CD14-positive monocyte (primary cell): ENCODE results near the gene FOXP1. TPM values are rescaled to one million over a fixed set of nuclear protein-coding genes. Genes with fewer than 3 reads are reported as not detected.

Experiments used
- DNase-seq, 3 donors: peaks; one replicate each; pipeline ENCODE4 v3.0.0-alpha.2; 2011 to 2022
- H2AFZ ChIP-seq: 2 replicates; pipeline ENCODE4 v1.6.0; 2012; ENCODE audit warnings: mild to moderate bottlenecking, low read depth, low read length, inconsistent platforms; ENCODE audit not compliant: insufficient read depth, poor library complexity, severe bottlenecking
- H3K27ac ChIP-seq, 2 donors: 1 replicate in 1 of 2; 2 replicates in 1 of 2; pipeline ENCODE4 v1.5.1; 2012 to 2013; ENCODE audit warnings: low read length in 2 of 2, control low read depth in 1 of 2, inconsistent platforms in 1 of 2, low read depth in 1 of 2, mild to moderate bottlenecking in 1 of 2
- H3K27me3 ChIP-seq, 2 donors: one replicate each; pipeline versions ENCODE4 v1.6.0 to v1.6.1; 2011 to 2013; ENCODE audit warnings: low read length in 2 of 2; ENCODE audit not compliant: control insufficient read depth in 2 of 2, insufficient read depth in 2 of 2
- H3K36me3 ChIP-seq, 2 donors: replicated peaks in 1 of 2; 1 replicate in 1 of 2; 2 replicates in 1 of 2; pipeline versions ENCODE4 v1.5.1 to v1.6.1; 2012 to 2013; ENCODE audit warnings: low read length in 2 of 2, control low read depth in 1 of 2, inconsistent platforms in 1 of 2, mild to moderate bottlenecking in 1 of 2; ENCODE audit not compliant: insufficient read depth in 2 of 2, control insufficient read depth in 1 of 2
- H3K4me1 ChIP-seq, 2 donors: 1 replicate in 1 of 2; 2 replicates in 1 of 2; pipeline versions ENCODE4 v1.5.1 to v1.6.1; 2012 to 2013; ENCODE audit warnings: low read length in 2 of 2, control low read depth in 1 of 2, inconsistent platforms in 1 of 2, mild to moderate bottlenecking in 1 of 2, moderate library complexity in 1 of 2; ENCODE audit not compliant: insufficient read depth in 2 of 2, control insufficient read depth in 1 of 2
- H3K4me2 ChIP-seq: replicated peaks from 2 replicates; pipeline ENCODE3; 2012; ENCODE audit warnings: low read length, moderate library complexity, mild to moderate bottlenecking; ENCODE audit not compliant: poor library complexity, severe bottlenecking; ENCODE audit errors: extremely low read depth
- H3K4me3 ChIP-seq, 3 experiments: fragments of 200-600 bp in 1 of 3; sonication (generic) in 1 of 3; replicated peaks in 1 of 3; 1 replicate in 2 of 3; 2 replicates in 1 of 3; pipeline ENCODE4 v1.5.1; 2011 to 2013; ENCODE audit warnings: low read length in 3 of 3, mild to moderate bottlenecking in 3 of 3, control low read depth in 2 of 3, low read depth in 2 of 3, inconsistent platforms in 1 of 3, moderate library complexity in 1 of 3
- H3K79me2 ChIP-seq: 2 replicates; pipeline ENCODE4 v1.6.0; 2012; ENCODE audit warnings: mild to moderate bottlenecking, control low read depth, inconsistent platforms, low read length, moderate library complexity; ENCODE audit not compliant: insufficient read depth
- H3K9ac ChIP-seq: 2 replicates; pipeline ENCODE4 v1.6.0; 2017; ENCODE audit warnings: low read length, mild to moderate bottlenecking; ENCODE audit not compliant: insufficient read depth, poor library complexity, severe bottlenecking
- H3K9me3 ChIP-seq, 2 donors: replicated peaks in 1 of 2; 1 replicate in 1 of 2; 2 replicates in 1 of 2; pipeline versions ENCODE4 v1.5.1 to v1.6.1; 2012 to 2013; ENCODE audit warnings: low read length in 2 of 2, control low read depth in 1 of 2; ENCODE audit not compliant: control insufficient read depth in 1 of 2, insufficient read depth in 1 of 2
- H4K20me1 ChIP-seq: 2 replicates; pipeline ENCODE4 v1.6.0; 2012; ENCODE audit warnings: mild to moderate bottlenecking, low read length, control low read depth, moderate library complexity; ENCODE audit not compliant: insufficient read depth
- H3K27ac Mint-ChIP-seq, 7 donors: one replicate each; pipeline ENCODE4 v1.8.0; 2020; ENCODE audit warnings: mild to moderate bottlenecking in 7 of 7, mixed read lengths in 7 of 7, moderate library complexity in 6 of 7, inconsistent platforms in 2 of 7
- H3K27me3 Mint-ChIP-seq, 3 donors: one replicate each; pipeline ENCODE4 v1.8.0; 2021 to 2022; ENCODE audit warnings: low read depth in 3 of 3, mild to moderate bottlenecking in 3 of 3, mixed read lengths in 3 of 3, moderate library complexity in 3 of 3, inconsistent platforms in 1 of 3
- H3K36me3 Mint-ChIP-seq, 2 donors: one replicate each; pipeline ENCODE4 v1.8.0; 2020; ENCODE audit warnings: mixed read lengths in 2 of 2, inconsistent platforms in 1 of 2, mild to moderate bottlenecking in 1 of 2
- H3K4me1 Mint-ChIP-seq: one replicate; pipeline ENCODE4 v1.8.0; 2020; ENCODE audit warnings: mild to moderate bottlenecking, mixed read lengths
- H3K4me3 Mint-ChIP-seq, 2 donors: one replicate each; pipeline ENCODE4 v1.8.0; 2020; ENCODE audit warnings: mild to moderate bottlenecking in 2 of 2, mixed read lengths in 2 of 2, moderate library complexity in 1 of 2
- H3K9me3 Mint-ChIP-seq, 7 donors: one replicate each; pipeline ENCODE4 v1.8.0; 2020 to 2022; ENCODE audit warnings: mixed read lengths in 7 of 7, mild to moderate bottlenecking in 6 of 7, moderate library complexity in 6 of 7, inconsistent platforms in 2 of 7
- CTCF ChIP-seq: fragments of 200-600 bp; IDR thresholded peaks from one replicate; pipeline ENCODE4 v1.8.0; 2022; ENCODE audit warnings: antibody characterized with exemption, mild to moderate bottlenecking
- WGBS: methylation state at CpG from one replicate; pipeline ENCODE4 v1.1.5; 2013; ENCODE audit warnings: missing lambda C conversion rate; ENCODE audit not compliant: insufficient coverage; 5-methylcytosine and 5-hydroxymethylcytosine counted together
- intact Hi-C, 2 donors: fragments of 100-400 bp; cut with micrococcal nuclease; formaldehyde crosslinking; loops; one replicate each; pipeline versions ENCODE4 v1.15.0 to v1.15.1; 2023
- polyA plus RNA-seq, 3 donors: library from polyadenylated mRNA; depleted of rRNA in 1 of 3; unstranded in 2 of 3; stranded (reverse) in 1 of 3; fragments of 300-500 nt in 2 of 3; fragments of >200 nt in 1 of 3; fragmentation: Illumina TruSeq in 2 of 3; gene quantifications; 1 replicate in 2 of 3; 2 replicates in 1 of 3; pipeline ENCODE4 v1.2.3, GENCODE V29; 2012 to 2021

FOXP1 gene
- polyA plus RNA-seq, 3 donors = 25.7 to 42.6 (median 27.8) TPM

- Histone ChIP-seq H4K20me1 (peaks cover 75% of the 10 kb centered on the region), H3K4me2 (no peak overlapping the region), H3K4me1 (peaks cover 5 to 9% of the 10 kb centered on the region in 2 donors), H3K4me3 (no peak overlapping the region), H3K9ac (no peak overlapping the region), H3K27me3 (no peaks in the 10 kb centered on the region), H3K79me2 (peaks cover 33% of the 10 kb centered on the region), H3K27ac (no peak overlapping the region), H2AFZ (no peak overlapping the region), H3K36me3 (peaks cover 0 to 21% of the 10 kb centered on the region in 2 donors), H3K9me3 (no peaks in the 10 kb centered on the region)
- intact Hi-C loops = loop anchor here in 1 of 2 donors (10.0 kb wide), 1 partner anchor 284 kb away; the partner anchor contains the start of gene FOXP1
- no peak overlapping the region for H3K4me3 Mint-ChIP-seq
- 59% methylated on average over 3 of the region's 4 CpGs for WGBS
- peaks cover 25% of the 10 kb centered on the region for H3K4me1 Mint-ChIP-seq
- no peak for TF ChIP-seq CTCF
- H3K27ac Mint-ChIP-seq = no peak overlapping the region
- DNase-seq = no peak
- H3K36me3 Mint-ChIP-seq = peaks cover 19 to 37% of the 10 kb centered on the region in 2 donors
- peaks cover 0 to 4% (median 0%) of the 10 kb centered on the region in 3 donors for H3K27me3 Mint-ChIP-seq
- H3K9me3 Mint-ChIP-seq = no peaks in the 10 kb centered on the region
Measured at GRCh38 chr3:71300951-71301393, 282.6 kb downstream of the FOXP1 start.

- Histone ChIP-seq H3K36me3 (peaks cover 2 to 36% of the 10 kb centered on the region in 2 donors), H3K27ac (no peak overlapping the region), H3K79me2 (peaks cover 26% of the 10 kb centered on the region), H3K27me3 (no peaks in the 10 kb centered on the region), H3K4me3 (no peak overlapping the region), H3K4me1 (no peaks in the 10 kb centered on the region), H3K9me3 (no peaks in the 10 kb centered on the region), H3K9ac (no peak overlapping the region), H2AFZ (no peak overlapping the region), H4K20me1 (peaks cover 72% of the 10 kb centered on the region), H3K4me2 (no peak overlapping the region)
- Mint-ChIP-seq H3K4me3 (no peak overlapping the region), H3K4me1 (peaks cover 9% of the 10 kb centered on the region), H3K27ac (no peak overlapping the region), H3K27me3 (no peaks in the 10 kb centered on the region), H3K36me3 (peaks cover 27 to 41% of the 10 kb centered on the region in 2 donors), H3K9me3 (no peaks in the 10 kb centered on the region)
- 87% methylated on average over 3 of the region's 5 CpGs for WGBS
- DNase-seq = no peak
- TF ChIP-seq CTCF = no peak
- intact Hi-C loops = no loop called here
Measured at GRCh38 chr3:71299160-71299559, 284.4 kb downstream of the FOXP1 start.
